Astrocyte of the cerebellum (primary cell): ENCODE results near the gene VAPB.

Experiments
- DNase-seq: peaks from one replicate; pipeline ENCODE4 v3.0.0-alpha.2; 2011; ENCODE audit warnings: low read depth
- H3K4me3 ChIP-seq: 2 replicates; pipeline ENCODE4 v1.5.1; 2011; ENCODE audit warnings: mild to moderate bottlenecking, low read depth, low read length, moderate library complexity
- in situ Hi-C: cut with HindIII; loops from 2 replicates; pipeline ENCODE4 v1.10.0; 2017; ENCODE audit warnings: low sequenced_read_pairs
- TF ChIP-seq, protein P1 (sequence below): IDR thresholded peaks from 2 replicates; pipeline ENCODE4 v1.5.1; 2012; ENCODE audit warnings: low read length, low read depth, moderate library complexity, mild to moderate bottlenecking; ENCODE audit errors: missing control alignments

Gene VAPB

DNA sequence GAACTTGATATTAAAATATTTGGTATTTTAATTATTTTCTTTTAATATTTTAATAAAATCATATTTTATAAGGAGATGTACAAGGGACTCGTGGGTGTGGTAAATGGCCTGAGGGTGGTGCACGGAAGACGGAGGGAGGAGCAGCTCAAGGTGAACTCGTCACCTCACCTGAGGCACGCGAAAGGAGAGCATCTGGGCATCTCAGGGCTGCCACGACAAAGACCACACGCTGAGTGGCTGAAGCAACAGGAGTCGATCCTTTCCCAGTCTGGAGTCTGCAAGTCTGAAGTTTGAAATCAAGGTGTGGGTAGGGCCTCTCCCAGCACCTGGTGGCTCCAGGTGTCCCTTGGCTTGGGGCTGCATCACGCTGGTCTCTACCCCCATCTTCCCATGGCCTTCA lies 86.4 kb downstream of the VAPB start:
- TF ChIP-seq, protein P1, sequence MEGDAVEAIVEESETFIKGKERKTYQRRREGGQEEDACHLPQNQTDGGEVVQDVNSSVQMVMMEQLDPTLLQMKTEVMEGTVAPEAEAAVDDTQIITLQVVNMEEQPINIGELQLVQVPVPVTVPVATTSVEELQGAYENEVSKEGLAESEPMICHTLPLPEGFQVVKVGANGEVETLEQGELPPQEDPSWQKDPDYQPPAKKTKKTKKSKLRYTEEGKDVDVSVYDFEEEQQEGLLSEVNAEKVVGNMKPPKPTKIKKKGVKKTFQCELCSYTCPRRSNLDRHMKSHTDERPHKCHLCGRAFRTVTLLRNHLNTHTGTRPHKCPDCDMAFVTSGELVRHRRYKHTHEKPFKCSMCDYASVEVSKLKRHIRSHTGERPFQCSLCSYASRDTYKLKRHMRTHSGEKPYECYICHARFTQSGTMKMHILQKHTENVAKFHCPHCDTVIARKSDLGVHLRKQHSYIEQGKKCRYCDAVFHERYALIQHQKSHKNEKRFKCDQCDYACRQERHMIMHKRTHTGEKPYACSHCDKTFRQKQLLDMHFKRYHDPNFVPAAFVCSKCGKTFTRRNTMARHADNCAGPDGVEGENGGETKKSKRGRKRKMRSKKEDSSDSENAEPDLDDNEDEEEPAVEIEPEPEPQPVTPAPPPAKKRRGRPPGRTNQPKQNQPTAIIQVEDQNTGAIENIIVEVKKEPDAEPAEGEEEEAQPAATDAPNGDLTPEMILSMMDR: no peak

DNA sequence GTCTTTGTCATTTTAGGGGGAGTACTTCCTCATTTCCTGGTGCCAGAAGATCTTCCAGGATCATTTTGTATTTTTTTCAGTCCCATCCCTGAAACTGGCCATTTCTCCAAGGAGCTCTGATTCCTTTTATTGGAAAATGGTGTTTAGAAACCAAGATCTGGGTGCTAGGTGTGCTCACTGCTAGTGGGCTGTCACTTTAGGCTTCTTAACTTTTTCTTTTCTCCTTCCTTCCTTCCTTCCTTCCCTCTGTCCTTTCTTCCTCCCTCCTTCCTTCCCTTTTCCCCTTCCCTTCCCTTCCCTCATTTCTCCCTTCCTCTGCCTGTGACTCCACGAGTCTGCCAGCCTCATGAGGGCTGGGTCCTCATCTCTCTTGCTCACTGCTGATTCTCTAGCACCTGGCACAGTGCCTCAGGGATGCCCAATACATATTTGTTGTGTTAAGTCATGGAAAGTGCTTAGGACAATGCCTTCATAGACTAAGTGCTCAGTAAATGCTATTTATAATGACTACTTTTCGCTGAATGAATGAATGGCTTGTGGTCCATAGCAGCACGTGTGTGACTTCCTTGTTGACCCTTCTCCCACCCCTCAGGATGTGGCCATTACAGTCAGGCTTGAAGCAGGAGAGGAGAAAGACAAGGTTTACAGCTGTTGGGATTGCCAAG lies 89.2 kb downstream of the VAPB start:
- in situ Hi-C loops: no loop called here
- no peak overlapping the region for H3K4me3 ChIP-seq
- no peak for DNase-seq
- TF ChIP-seq, protein P1: no peak

More for the DNA sequence above, 86.4 kb downstream of the VAPB start:
- no peak for DNase-seq
- H3K4me3 ChIP-seq: no peak overlapping the region
- in situ Hi-C loops: no loop called here

DNA sequence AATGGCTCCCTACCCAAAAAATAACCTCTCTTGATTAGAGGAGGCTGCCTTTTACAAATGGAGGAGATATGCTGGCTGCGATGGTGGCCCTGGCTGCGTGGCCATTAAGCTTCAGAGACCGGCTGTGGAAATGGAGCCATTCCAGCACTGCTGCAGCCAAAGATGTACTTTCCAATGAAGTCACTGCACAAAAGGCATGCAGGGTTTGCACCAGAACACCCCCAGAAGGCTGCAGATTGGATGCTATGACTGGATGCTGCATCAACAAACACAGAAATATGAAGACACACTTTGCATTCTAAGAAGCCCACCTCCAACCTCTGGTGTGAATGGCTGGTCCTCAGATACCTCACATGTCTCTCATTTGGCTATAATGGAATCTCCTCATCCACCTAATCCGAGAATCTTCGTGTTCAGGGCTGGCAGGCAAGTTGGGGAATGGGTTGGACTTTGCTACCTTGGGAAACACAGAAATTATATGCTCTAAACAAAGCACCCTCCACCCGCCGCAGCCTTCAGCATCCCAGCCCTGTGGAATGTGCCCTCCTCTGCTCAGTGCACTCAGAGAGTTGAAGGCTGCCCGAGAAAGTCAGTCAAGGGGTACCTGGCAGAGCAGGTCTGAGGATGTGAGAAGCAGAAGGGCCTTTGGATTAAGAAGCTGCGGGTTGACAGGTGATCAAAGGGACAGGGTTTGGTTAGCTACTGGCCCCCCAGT lies 90.9 kb downstream of the VAPB start:
- TF ChIP-seq, protein P1: no peak
- in situ Hi-C loops: no loop called here
- DNase-seq: no peak
- H3K4me3 ChIP-seq: no peak overlapping the region

DNA sequence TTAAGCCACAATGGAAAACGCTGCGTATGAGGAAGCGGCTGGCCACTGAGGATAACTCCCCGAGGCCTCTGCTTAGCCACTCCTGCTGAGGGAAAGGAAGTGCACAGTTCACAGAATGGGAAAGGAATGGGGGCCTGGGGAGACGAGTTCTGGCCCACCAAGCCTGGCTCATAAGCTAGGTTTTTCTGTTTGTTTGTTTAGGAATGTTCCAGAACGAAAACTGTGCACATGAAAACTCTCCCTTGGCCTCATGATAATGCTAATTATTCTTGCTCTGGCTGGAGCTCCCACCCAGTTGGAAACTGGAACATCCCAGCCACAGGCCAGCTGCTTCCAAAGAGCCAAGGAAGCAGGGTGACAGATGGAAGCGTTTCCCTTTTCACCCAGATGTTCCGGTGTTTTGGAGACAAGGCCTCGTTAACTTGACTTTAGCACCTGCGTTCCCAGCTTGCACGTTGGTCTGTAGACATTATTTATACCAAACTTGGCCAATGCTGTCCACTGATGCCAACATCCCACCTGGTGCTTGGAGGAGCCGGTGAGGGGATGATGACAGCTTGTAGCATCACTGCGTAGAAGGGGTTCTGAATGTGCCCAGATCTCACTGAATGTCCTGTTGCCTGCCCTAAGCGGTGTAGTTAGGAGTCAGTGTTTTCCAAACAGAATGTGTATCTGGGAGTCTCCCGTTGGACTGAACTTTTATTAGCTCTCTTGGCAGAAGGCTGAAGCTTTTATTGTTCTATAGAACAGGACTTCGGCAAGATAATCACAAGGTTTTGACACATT lies 91.7 kb downstream of the VAPB start:
- TF ChIP-seq, protein P1: no peak
- no peak overlapping the region for H3K4me3 ChIP-seq
- no peak for DNase-seq
- in situ Hi-C loops: no loop called here

DNA sequence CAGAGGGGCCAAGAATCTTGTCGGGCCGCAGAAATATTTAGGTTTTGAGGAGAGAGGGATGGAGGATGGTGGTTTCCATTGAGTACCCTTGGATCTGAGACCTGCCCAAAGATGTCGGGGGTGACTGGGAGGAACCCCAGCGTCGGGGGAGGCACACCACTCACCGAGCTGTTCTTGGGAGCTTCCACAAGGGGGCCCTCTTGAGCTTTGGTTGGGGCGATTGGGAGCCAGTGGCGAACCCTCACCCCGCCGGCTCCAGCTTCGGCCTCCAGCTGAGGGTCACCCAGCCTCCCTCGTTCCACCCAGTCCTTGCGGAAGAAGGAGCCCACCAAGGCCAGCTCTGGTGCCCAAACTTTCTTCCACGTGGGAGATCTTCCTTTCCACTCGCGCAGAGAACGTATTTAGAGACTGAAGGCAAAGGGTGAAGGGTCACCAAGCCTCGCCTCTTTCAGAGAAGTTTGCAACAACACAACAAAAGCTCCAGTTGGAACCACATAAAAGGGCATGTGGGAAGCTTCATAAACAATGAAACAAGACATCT lies 92.5 kb downstream of the VAPB start:
- no peak overlapping the region for H3K4me3 ChIP-seq
- DNase-seq: no peak
- TF ChIP-seq, protein P1: peak; percentile 38
- in situ Hi-C loops: no loop called here

DNA sequence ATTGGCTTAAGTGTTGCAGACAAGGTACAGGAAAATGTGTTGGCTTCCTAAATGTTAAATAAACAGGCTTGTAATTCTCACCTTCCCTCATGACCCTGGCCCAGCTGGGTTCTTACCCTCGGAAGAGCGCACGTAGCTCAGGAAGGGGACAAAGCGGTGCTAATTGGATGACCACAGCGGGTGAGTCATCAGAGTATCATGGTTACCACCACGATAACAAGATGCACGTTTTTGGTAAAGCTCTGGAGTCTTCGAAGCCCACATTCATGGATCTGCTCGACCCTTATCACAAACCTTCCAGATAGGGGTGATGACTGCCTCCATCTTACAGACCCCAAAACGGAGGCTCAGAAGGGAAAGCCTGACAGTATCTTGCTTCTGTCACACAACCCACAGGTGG lies 93.4 kb downstream of the VAPB start:
- DNase-seq: peak; percentile 33
- TF ChIP-seq, protein P1: no peak
- in situ Hi-C loops: no loop called here
- no peak overlapping the region for H3K4me3 ChIP-seq
